ENCODE data around the gene KLF5. TPM values are rescaled to one million over a fixed set of nuclear protein-coding genes. Genes with fewer than 3 reads are reported as not detected.
A peak's percentile ranks its signal among the peaks of the same experiment; 100 is the strongest.

Gene KLF5
- total and polyA plus RNA-seq, 12 donors, result 2.0 to 10.3 (median 4.6) TPM

- H3K36me3 ChIP-seq (replicated peaks in 1 of 2), result no peaks in the 10 kb centered on the region
- peaks cover under 1% of the 10 kb centered on the region for H3K27me3 ChIP-seq
- peak overlapping the region in 1 of 4 donors; percentile 81 for H3K4me3 ChIP-seq
- H3K9me3 ChIP-seq (replicated peaks in 1 of 3), result no peaks in the 10 kb centered on the region
- WGBS, 4 donors, result 79 to 89% (median 82%) methylated on average over 9 of the region's 9 CpGs
- TF ChIP-seq POLR2A (IDR thresholded peaks at IDR 0.05), result no peak
- TF ChIP-seq, protein P1, sequence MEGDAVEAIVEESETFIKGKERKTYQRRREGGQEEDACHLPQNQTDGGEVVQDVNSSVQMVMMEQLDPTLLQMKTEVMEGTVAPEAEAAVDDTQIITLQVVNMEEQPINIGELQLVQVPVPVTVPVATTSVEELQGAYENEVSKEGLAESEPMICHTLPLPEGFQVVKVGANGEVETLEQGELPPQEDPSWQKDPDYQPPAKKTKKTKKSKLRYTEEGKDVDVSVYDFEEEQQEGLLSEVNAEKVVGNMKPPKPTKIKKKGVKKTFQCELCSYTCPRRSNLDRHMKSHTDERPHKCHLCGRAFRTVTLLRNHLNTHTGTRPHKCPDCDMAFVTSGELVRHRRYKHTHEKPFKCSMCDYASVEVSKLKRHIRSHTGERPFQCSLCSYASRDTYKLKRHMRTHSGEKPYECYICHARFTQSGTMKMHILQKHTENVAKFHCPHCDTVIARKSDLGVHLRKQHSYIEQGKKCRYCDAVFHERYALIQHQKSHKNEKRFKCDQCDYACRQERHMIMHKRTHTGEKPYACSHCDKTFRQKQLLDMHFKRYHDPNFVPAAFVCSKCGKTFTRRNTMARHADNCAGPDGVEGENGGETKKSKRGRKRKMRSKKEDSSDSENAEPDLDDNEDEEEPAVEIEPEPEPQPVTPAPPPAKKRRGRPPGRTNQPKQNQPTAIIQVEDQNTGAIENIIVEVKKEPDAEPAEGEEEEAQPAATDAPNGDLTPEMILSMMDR (IDR thresholded peaks at IDR 0.05), result no peak
- DNase-seq, result no peak
- intact Hi-C loops (cut with DNase I), result no loop called here
- H3K27ac ChIP-seq, result no peak overlapping the region
- peaks cover 0 to 5% of the 10 kb centered on the region in 2 donors for H3K4me1 ChIP-seq (replicated peaks in 1 of 2)
These were observed 3.1 kb downstream of the KLF5 start for GRCh38 chr13:73061876-73062275.

DNA sequence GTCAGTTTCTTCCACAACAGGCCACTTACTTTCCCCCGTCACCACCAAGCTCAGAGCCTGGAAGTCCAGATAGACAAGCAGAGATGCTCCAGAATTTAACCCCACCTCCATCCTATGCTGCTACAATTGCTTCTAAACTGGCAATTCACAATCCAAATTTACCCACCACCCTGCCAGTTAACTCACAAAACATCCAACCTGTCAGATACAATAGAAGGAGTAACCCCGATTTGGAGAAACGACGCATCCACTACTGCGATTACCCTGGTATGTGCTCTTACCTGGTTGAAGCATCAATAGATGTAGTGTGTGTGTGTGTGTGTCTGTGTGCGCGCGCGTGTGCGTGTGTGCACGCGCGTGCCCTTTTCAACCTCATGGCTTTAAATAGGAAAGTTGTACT, 3.7 kb downstream of the KLF5 start:
- Histone ChIP-seq H3K4me3 (peak overlapping the region in 1 of 4 donors; percentile 81), H3K27ac (no peak overlapping the region), H3K9me3 (replicated peaks in 1 of 3) (no peaks in the 10 kb centered on the region), H3K4me1 (replicated peaks in 1 of 2) (peaks cover 0 to 5% of the 10 kb centered on the region in 2 donors), H3K36me3 (replicated peaks in 1 of 2) (no peaks in the 10 kb centered on the region), H3K27me3 (no peaks in the 10 kb centered on the region)
- no peak for TF ChIP-seq POLR2A (IDR thresholded peaks at IDR 0.05)
- TF ChIP-seq, protein P1 (IDR thresholded peaks at IDR 0.05), result no peak
- WGBS, 4 donors, result 87 to 94% (median 89%) methylated on average over 13 of the region's 13 CpGs
- no peak for DNase-seq
- intact Hi-C loops (cut with DNase I), result no loop called here

GRCh38 chr13:73063166-73063565, 4.4 kb downstream of the KLF5 start:
- Histone ChIP-seq H3K4me1 (replicated peaks in 1 of 2) (peaks cover 0 to 4% of the 10 kb centered on the region in 2 donors), H3K27ac (no peak overlapping the region), H3K9me3 (replicated peaks in 1 of 3) (no peaks in the 10 kb centered on the region), H3K27me3 (no peaks in the 10 kb centered on the region), H3K36me3 (replicated peaks in 1 of 2) (no peaks in the 10 kb centered on the region), H3K4me3 (no peak overlapping the region)
- TF ChIP-seq POLR2A (IDR thresholded peaks at IDR 0.05), result no peak
- TF ChIP-seq, protein P1 (IDR thresholded peaks at IDR 0.05), result no peak
- DNase-seq, result no peak
- intact Hi-C loops (cut with DNase I), result no loop called here
- WGBS, 4 donors, result 81 to 86% (median 84%) methylated on average over 3 of the region's 3 CpGs

DNA sequence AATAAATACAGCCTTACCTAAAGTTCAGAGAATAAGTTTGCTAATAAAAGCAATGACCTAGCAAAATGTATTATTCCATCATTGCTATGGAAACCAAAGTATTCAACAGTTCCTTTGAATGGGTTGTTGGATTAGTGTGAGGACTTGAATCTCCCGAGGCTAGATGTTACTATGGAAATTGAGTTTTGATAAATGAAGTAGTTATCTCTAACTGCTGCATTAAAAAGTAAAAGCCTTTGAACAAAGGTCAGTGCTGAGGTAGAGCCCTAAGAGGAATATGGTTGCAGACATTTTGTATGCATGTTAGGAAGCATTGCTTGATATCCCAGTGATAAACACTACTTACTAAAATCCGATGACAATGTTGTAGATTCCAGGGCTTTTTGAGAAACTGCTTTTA, 6.2 kb downstream of the KLF5 start:
- TF ChIP-seq, protein P1 (IDR thresholded peaks at IDR 0.05), result no peak
- TF ChIP-seq POLR2A (IDR thresholded peaks at IDR 0.05), result no peak
- intact Hi-C loops (cut with DNase I), result no loop called here
- 59 to 64% (median 60%) methylated on average over 2 of the region's 2 CpGs for WGBS, 4 donors
- Histone ChIP-seq H3K4me1 (replicated peaks in 1 of 2) (no peaks in the 10 kb centered on the region), H3K9me3 (replicated peaks in 1 of 3) (no peaks in the 10 kb centered on the region), H3K27me3 (no peaks in the 10 kb centered on the region), H3K36me3 (replicated peaks in 1 of 2) (no peaks in the 10 kb centered on the region), H3K4me3 (no peak overlapping the region), H3K27ac (no peak overlapping the region)
- DNase-seq, result no peak

Measured in adrenal gland (tissue), 12 donors.